ENCODE results near the gene MEGF6.
"Not testable (repeated sequence)": the region's sequence is repeated elsewhere in the genome, so short reads cannot be mapped to it uniquely, and the experiment has no call there.

GRCh38 chr1:3585353-3585868, 25.9 kb downstream of the MEGF6 start:
- TF ChIP-seq CTCF (IDR thresholded peaks at IDR 0.05; ENCODE audit: control extremely low read depth in 1 of 3, insufficient read depth in 1 of 3, low read depth in 1 of 3, low read length in 3 of 3); POLR2A (IDR thresholded peaks at IDR 0.05; ENCODE audit: control extremely low read depth in 1 of 2, low read depth in 2 of 2, low read length in 2 of 2); POLR2AphosphoS5 (IDR thresholded peaks at IDR 0.05; ENCODE audit: low read depth, low read length); EP300 (IDR thresholded peaks at IDR 0.05; ENCODE audit: borderline replicate concordance in 1 of 2, low read depth in 2 of 2, low read length in 2 of 2); CBX5 (IDR thresholded peaks at IDR 0.05; ENCODE audit: low read depth, low read length); RBBP5 (IDR thresholded peaks at IDR 0.05; ENCODE audit: borderline replicate concordance, low read depth, low read length); EZH2 (IDR thresholded peaks at IDR 0.05; ENCODE audit: low read depth, low read length, severe bottlenecking); EGR1 (IDR thresholded peaks at IDR 0.05; ENCODE audit: borderline replicate concordance, low read depth, low read length); MAX (IDR thresholded peaks at IDR 0.05); JUN (IDR thresholded peaks at IDR 0.05; ENCODE audit: low read depth, low read length); RAD21 (IDR thresholded peaks at IDR 0.05 in 1 of 2, conservative IDR thresholded peaks at IDR 0.05 in 1 of 2; ENCODE audit: low read depth in 2 of 2, low read length in 2 of 2); FOSL1 (IDR thresholded peaks at IDR 0.05; ENCODE audit: insufficient read depth, low read depth, low read length); TBP (IDR thresholded peaks at IDR 0.05; ENCODE audit: low read depth, low read length); JUND (IDR thresholded peaks at IDR 0.05; ENCODE audit: low read length): not testable (repeated sequence)

Measured in H1 (cell line).